Hepatic stellate cell (primary cell): ENCODE results near the gene LYPLA2.

Source experiments
- DNase-seq: peaks from one replicate; pipeline ENCODE4 v3.0.0; 2011; ENCODE audit warnings: low spot score

The LYPLA2 gene

DNA sequence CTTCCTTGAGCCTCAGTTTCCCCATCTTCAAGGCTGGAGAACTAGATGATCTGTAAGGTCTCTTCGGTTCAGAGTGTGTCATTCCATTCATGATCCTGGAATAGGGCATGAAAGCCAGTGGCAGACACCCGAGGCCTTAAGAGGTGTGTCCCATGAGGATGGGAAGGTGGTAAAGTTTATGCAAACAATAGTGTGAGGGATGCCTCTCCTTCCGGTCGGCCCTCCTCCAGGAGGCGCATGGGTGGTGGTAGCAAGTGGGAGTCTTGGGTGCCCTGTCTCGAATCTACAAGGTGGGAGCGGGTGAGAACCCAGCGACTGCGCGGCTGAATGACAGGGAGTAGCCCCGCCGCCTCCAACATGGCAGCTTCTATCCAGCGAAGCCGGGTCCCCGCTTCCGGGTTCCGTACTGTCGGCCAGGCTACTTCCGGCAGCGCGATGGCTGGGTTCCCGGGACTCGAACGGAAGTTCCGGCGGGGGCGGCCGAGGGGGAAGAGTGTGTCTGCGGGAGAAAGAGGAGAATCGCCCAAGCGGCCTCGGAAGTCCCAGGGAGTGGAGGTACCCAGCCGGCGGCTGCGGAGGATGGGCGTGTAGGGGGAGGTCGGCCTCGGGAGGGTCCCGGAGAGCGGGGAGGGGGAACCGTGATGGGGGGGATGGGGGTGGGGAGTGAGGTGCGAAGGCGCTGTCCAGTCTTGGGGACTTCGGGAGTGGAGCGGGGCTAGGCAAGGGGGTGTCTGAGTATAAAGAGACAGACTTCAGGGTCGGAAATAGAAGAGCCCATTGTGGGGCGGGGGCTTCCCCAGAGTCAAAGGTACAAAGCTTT lies at the start of gene LYPLA2:
Gene LYPLA2, plus strand, starts transcription at position 450 of the 820 bp plus-strand sequence. CDS start 1,538 bp downstream, outside the sequence.
- peak; percentile 95 for DNase-seq

DNA sequence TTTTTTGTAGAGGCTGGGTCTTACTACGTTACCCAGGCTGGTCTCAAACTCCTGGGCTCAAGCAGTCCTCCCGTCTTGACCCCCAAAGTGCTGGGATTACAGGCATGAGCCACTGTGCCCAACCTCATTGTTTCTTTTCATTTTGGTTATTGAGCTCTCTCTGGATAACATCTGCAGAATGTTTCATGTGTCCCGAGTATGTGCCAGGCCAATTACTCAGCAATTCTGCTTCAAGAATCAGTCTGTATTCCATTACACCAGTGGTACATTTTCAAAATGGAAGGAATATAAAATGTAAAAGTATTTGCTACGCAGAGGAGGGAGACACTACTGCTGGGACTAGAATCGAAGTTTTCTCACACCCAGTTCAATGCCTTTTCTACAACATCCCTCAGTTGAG lies 49.3 kb upstream of the LYPLA2 start:
- no peak for DNase-seq

DNA sequence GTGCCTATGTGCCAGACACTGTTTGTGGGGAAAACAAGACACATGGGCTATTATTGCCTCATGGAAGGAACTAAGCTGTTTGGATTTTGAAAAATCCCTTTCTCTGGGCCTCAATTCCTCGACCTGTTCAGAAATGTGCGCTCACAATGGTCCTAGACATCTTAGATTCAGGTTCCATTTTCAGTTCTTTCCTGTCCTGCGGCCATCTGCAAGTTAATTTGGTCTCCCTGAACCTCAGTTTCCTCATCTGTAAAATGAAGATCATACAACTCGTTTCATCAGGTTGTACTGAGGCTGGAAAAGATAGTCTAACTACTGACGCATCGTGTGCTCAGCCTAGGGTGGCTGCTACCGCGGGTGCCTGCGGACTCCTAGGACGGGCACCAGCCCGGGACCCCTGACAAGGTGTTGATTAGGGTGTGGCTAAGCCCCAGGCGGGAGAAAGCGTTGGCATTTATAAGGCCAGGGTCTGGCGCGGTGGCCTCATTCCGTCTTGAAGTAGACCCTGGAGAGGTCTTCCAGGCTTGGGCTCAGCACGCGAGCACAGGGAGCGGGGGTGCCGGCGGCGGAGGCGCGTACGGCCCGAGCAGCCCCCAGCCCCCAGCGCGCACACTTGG lies 48.2 kb upstream of the LYPLA2 start:
- no peak for DNase-seq

DNA sequence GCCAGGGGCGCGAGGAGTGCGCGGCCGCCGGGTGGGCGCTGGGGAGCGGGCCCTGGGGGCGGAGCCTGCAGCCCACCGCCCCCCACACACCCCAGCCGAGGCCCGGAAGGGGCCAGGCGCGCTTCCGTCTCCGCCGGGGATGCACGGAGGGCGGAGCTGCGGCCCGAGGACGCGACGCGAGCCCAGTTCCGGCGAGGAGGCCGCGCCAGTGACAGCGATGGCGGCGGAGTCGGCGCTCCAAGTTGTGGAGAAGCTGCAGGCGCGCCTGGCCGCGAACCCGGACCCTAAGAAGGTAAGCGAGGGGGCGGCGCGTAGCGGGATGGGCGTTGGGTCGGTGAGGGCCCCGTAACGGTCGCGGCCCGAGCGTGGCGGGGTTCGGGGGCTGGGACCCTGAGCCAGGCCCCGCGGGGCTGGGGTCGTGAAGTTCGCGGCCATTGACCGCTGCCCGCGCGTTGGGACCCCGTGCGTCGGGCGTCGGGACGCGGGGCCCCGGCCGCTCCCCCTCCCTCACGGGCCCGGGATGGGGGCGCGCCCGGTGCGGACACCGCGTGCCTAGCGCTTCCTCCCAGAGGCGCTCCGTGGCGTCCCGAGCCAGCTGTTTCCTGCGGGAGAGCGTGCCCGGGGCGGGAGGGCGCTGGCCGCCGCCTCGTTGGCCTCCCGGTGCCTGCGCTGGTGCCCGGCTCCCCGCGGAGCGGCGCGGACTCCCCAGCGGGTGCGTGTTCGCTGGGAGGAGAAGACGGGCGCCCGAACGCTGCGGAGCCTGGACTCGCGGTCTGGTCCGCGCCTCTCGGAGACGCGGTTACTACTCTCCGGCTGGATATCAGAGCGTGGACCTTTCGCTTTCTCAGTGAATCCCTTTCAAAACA lies 47.4 kb upstream of the LYPLA2 start, which contains the start of gene ELOA:
Gene ELOA, plus strand, starts transcription at position 185 of the 866 bp plus-strand sequence. Its CDS starts 33 bp downstream, at position 218.
- peak; percentile 89 for DNase-seq

DNA sequence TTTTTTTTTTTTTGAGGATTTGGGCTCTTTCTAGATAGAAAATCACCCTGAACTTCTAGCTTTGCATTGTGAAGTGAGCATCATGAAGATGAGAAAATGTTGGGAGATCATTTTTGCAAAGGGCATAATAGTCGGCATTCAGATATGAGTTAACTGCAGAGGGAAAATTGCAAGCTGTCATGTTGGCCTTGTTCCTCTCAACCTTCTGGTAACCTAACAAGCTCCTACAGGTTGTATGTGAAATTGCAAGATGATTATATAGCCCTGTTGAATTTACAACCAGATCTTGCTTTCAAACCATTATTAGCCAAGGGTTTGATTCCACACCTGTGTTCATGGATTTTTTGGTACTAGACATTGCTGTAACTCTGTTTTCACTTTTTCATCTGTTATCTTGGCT lies 45.4 kb upstream of the LYPLA2 start:
- peak; percentile 68 for DNase-seq

DNA sequence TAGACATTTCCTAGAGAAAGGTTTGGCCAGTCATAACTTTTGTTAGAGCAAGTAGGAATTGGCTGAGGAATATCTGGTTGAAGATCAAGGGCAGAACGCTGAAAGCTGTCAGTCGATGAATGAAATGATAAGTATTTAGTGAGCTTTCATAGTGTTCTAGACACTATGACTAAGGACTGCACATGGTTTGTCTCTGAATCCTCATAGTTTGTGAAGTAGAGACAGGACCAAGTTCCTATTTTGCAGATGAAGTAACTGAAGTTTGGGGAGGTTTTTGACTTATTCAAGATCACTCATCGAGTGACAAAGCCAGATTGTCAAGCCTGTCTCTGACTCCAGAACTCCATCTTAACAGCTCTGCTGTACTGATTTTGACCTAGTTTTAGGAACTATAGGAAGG lies 42.9 kb upstream of the LYPLA2 start:
- DNase-seq, result peak; percentile 34

DNA sequence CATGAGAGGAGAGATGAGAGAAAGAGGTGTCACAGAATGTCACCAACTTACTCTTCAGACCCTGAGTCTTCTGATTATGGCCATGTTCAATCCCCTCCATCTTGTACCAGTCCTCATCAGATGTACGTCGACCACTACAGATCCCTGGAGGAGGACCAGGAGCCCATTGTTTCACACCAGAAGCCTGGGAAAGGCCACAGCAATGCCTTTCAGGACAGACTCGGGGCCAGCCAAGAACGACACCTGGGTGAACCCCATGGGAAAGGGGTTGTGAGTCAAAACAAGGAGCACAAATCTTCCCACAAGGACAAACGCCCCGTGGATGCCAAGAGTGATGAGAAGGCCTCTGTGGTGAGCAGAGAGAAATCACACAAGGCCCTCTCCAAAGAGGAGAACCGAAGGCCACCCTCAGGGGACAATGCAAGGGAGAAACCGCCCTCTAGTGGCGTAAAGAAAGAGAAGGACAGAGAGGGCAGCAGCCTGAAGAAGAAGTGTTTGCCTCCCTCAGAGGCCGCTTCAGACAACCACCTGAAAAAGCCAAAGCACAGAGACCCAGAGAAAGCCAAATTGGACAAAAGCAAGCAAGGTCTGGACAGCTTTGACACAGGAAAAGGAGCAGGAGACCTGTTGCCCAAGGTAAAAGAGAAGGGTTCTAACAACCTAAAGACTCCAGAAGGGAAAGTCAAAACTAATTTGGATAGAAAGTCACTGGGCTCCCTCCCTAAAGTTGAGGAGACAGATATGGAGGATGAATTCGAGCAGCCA lies 39.7 kb upstream of the LYPLA2 start:
- DNase-seq, result peak; percentile 80

DNA sequence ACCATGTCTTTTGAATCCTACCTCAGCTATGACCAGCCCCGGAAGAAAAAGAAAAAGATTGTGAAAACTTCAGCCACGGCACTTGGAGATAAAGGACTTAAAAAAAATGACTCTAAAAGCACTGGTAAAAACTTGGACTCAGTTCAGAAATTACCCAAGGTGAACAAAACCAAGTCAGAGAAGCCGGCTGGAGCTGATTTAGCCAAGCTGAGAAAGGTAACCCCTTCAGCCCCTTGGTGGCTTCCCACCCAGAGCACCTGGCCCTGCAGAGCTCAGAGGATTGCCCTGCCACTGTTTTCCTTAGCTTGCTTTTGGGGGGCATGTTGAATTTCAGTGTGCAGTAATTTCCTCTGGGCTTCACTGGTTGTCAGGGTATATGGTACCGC lies 39.1 kb upstream of the LYPLA2 start:
- no peak for DNase-seq

DNA sequence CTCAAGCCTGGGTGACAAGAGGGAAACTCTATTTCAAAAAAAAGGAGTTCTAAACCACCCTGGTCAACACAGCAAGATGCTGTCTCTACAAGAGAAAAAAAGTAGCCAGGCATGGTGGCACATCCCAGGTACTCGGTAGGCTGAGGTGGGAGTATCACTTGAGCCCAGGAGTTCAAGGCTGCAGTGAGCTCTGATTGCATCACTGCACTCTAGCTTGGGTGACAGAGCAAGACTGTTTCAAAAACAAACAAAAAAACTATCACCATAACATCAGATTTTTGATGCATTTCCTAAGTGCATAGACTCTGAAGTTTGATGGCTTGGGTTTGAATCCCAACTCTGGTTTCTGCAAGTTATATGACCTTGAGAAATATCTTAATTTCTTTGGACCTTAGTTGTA lies 38.0 kb upstream of the LYPLA2 start:
- DNase-seq, result no peak

DNA sequence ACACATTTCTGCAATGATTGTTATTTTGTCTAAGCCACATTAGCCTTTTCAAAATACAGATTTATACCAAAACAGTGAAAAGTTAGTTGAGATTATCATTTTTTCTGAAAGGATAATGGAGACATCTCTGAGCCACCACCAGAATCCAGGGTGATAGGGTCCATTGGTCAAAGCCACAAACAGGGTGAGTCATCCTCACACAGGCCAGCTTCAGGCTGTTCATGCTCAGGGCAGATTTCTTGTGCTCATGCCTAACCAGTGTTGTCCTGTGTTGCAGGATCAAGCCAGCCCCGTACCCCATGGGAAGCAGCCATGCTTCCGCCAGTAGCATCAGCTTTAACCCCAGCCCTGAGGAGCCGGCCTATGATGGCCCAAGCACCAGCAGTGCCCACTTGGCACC lies 34.3 kb upstream of the LYPLA2 start:
- peak; percentile 37 for DNase-seq

DNA sequence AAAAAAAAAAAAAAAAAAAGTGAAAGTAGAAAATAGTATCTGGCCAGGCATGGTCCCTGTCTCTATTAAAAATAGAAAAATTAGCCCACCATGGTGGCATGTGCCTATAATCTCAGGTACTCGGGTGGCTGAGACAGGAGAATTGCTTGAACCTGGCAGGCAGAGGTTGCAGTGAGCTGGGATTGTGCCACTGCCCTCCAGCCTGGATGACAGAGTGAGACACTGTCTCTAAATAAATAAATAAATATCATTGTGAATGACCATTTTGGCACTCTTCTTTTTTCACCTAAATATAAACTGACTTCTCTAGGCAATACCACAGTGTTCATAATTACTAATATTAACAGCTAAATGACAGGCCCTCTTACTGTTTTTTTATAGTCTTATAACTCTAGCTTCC lies 33.1 kb upstream of the LYPLA2 start:
- DNase-seq, result no peak

DNA sequence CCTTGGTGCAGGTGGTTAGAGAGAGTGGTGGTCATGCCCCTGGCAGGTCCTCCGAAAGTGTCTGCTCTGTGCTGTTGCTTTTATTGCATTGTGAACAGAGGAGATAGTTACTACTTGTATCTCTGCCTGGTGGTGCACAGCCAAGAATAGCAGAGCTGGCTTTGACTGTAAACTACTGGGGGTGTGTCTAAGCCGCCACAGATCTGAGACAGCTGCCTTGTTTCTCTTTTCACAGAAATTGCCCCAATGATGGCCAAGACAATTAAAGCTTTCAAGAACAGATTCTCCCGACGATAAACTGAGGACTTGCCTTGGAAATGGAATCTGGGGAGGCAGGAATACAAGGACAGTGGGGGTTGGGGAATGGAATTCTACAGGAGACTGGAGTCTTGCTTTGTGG lies 31.7 kb upstream of the LYPLA2 start:
- DNase-seq, result no peak

DNA sequence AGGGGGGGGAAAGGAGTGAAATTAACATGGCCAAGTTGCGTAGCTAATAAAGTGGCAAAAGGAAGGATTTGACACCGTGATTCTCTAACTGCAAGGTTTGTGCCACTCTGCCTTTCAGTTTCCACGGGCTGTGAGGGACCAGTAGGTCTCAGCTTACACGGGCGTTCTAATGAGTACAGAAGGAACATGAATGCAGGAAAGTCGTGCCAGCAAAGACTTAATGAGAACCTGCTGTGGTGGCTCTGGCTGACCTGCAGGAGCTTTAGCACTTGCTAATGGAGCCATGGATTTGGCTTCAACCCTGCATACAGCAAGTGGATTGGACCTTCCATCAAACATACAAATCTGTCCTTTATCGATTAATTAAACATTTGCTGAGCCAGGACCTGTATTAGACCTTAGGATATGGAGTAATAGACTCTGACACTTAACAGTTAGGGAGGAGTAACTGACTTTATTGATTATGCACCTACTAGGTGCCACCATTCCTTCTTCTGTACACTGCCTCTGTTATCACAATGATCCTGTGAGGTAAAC lies 27.8 kb upstream of the LYPLA2 start:
- no peak for DNase-seq

DNA sequence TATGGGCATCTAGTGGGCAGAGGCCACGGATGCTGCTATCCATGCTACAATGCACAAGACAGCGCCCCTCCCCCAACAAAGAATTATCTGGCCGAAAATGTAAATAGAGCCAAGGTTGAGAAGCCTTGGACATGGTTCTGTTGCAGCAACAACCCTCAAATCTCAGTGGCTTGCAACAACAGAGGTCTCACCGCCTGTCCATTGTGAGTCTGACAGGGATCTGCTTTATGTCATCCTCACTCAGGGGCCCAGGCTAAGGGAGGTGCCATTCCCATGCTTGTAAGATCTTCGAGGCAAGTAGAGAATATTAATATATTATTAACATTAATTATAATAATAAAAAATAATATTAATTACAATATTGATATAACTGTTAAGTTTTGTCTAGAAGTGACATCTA lies 22.2 kb upstream of the LYPLA2 start:
- no peak for DNase-seq

DNA sequence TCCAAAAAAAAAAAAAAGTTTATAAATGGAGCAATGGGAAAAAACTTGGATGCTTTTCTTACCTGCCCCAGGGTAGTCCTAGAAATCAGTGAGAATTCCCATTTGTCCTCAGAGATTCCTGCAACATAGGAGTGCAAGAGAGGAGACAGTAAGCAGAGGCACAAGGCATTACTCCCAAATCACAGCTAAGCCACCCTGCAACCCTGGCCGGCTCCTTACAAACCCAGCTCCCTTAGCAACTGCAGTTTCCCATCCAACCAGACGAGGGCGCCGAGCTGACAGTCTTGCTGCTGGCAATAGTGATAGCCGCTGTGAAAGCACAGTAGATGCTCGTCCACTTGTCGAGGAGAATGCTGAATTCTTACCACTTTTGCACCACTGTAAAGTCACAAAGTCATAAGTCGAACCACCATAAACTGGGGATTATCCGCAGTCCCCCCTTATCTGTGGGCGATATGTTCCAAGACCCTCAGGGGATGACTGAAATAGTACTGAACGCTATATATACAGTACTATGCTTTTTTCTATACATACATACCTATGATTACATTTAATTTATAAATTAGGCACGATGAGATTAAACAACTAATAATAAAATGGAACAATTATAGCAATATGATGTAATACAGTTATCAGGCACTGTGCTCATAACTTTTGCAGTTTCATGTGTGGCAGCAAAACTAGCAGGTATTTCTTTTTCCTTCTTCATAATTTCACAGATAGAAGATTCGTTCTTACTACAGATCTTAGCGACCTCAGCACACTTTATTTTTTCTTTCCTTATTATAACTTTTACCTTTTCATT lies 18.7 kb upstream of the LYPLA2 start:
- peak; percentile 68 for DNase-seq

DNA sequence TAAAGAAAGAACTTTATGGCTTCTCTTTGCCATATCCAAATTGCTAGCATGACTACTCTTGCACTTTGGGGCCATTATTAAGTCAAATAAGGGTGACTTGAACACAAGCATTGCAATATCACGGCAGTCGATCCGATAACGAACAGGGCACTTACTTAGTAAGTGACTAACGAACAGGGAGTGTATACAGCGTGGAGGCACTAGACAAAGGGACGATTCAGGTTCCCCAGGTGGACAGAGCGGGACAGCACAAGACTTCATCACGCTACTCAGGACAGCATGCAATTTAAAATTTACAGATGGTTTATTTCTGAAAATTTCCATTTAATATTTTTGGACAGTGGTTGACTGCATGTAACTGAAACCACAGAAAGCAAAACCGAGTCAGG lies 18.1 kb upstream of the LYPLA2 start:
- DNase-seq, result no peak

DNA sequence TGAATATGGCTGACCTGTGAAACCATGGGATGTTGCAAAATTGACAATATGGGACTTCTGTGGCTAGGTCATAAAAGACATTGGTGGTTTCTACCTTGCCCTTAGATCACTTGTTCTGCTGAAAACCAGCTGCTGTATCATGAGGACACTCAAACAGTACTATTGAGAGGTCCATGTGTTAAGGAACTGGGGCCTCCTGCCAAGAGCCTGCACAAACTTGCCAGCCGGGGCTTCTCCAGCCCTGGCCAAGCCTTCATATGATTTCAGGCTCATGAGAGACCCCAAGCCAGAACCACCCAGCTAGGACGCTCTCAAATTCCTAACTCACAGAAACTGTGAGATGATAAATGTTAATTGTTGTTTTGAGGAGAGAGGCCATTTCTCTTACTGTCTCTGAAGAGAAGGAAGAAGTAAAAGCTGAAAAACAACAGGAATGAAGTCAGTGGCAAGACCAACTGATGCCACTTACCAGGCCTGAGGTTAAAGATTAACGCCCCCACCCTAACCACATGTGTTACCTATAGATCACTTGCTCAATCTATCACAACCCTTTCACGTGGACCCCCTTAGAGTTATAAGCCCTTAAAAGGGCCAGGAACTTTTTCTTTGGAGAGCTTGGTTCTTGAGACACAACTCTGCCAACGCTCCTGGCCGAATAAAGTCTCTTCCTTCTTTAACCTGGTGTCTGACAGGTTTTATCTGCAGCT lies 16.6 kb upstream of the LYPLA2 start:
- no peak for DNase-seq

DNA sequence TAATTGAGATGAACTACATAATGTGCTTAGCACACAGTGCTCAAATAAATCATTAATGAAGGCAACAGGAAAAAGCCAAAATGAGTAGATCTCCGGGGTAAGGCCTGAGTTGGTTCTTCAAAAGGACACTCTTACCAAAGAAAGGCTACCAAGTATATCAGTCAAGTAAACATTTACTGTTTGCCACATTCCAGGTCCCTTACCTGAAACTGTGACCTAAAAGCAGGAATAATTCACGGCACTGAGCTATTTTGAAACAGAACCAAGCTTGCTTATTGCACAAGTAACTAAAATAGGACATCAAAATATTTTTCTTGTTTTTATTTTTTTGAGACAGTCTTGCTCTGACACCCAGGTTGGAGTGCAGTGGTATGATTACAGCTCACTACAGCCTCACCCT lies 14.7 kb upstream of the LYPLA2 start:
- no peak for DNase-seq

DNA sequence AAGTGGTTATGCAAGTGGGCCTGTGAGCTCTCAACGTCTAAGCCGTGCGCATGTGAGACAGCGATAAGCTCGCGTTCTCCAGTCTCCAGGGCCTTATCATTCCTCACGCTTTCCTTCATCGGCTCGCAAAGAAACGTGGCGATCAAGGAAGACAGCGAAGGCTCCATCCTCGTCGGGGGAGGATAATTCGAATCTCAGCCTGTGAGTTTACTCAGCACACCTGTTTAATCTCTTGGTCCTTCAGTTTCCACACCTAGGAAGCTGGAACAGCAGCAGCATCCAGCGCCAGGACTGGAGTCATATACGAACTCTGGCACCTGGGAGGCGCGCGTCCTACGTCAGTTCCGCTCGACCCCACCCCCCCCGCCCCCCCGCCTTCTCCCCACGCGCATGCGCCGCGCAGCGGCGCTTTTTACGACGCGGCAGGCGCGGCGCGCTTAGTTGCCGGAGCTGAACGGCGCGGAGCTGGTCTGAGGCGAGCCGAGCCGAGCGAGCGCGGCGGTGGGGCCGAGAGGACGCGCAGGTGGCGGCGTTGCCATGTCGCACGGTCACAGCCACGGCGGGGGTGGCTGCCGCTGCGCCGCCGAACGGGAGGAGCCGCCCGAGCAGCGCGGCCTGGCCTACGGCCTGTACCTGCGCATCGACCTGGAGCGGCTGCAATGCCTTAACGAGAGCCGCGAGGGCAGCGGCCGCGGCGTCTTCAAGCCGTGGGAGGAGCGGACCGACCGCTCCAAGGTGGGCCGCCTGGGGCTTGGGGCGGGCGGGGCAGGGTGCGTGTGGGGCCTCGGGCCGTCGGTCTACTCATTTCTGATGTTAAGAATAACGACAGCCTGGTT lies 12.7 kb upstream of the LYPLA2 start, which contains the start of gene PITHD1:
Gene PITHD1, plus strand, starts transcription at position 440 of the 836 bp plus-strand sequence. Its CDS starts 98 bp downstream, at position 538.
- peak; percentile 94 for DNase-seq
